Stimulated activated CD4-positive, alpha-beta T cell treated with anti-CD3 and anti-CD28 coated beads, TNF-alpha, amount 100 ng/mL, for 4 hours (primary cell): ENCODE measurements around the gene CASR.
"Not testable (repeated sequence)": the region's sequence is repeated elsewhere in the genome, so short reads cannot be mapped to it uniquely, and the experiment has no call there.

ENCODE experiments used
- DNase-seq, 3 experiments: peaks; one replicate each; pipeline ENCODE4 v3.0.0-alpha.2; 2020; ENCODE audit warnings: low read depth in 3 of 3

Gene CASR, protein sequence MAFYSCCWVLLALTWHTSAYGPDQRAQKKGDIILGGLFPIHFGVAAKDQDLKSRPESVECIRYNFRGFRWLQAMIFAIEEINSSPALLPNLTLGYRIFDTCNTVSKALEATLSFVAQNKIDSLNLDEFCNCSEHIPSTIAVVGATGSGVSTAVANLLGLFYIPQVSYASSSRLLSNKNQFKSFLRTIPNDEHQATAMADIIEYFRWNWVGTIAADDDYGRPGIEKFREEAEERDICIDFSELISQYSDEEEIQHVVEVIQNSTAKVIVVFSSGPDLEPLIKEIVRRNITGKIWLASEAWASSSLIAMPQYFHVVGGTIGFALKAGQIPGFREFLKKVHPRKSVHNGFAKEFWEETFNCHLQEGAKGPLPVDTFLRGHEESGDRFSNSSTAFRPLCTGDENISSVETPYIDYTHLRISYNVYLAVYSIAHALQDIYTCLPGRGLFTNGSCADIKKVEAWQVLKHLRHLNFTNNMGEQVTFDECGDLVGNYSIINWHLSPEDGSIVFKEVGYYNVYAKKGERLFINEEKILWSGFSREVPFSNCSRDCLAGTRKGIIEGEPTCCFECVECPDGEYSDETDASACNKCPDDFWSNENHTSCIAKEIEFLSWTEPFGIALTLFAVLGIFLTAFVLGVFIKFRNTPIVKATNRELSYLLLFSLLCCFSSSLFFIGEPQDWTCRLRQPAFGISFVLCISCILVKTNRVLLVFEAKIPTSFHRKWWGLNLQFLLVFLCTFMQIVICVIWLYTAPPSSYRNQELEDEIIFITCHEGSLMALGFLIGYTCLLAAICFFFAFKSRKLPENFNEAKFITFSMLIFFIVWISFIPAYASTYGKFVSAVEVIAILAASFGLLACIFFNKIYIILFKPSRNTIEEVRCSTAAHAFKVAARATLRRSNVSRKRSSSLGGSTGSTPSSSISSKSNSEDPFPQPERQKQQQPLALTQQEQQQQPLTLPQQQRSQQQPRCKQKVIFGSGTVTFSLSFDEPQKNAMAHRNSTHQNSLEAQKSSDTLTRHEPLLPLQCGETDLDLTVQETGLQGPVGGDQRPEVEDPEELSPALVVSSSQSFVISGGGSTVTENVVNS

DNA sequence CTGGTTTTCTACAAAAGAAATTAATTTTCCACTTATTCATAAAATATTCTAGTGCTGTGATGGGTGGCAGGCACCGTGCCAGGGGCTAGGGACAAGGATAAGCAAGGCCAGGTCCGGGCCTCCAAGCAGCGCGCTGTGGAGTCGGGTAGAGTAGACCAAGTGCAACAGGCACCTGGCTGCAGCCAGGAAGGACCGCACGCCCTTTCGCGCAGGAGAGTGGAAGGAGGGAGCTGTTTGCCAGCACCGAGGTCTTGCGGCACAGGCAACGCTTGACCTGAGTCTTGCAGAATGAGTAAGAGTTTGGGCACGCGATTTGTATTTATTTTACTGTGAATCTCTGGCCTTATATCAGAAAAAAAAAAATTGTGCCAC, at the start of gene CASR:
CASR (plus strand) TSS at position 148 of the 372 bp plus-strand sequence. CDS start 70,522 bp downstream, outside the sequence.
- no peak for DNase-seq

DNA sequence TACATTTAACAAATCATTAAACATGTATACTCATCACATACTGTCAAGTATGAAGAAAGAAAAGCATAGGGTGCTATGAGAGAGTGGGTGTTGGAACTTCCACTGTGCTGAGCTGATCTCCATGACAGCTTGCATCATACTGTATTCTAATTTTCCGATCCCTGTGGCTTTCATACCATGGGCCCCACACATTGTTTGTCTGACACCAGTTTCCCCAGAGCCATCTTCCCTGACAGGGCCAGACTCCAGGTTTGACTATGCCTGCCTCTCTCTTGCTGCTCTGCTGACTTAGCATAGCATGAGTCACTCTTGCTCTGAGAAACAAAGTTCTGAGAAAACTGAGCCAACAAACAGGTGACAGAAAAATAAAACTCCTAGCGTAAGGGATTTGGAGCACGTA, 37.0 kb upstream of the CASR start:
- no peak for DNase-seq

DNA sequence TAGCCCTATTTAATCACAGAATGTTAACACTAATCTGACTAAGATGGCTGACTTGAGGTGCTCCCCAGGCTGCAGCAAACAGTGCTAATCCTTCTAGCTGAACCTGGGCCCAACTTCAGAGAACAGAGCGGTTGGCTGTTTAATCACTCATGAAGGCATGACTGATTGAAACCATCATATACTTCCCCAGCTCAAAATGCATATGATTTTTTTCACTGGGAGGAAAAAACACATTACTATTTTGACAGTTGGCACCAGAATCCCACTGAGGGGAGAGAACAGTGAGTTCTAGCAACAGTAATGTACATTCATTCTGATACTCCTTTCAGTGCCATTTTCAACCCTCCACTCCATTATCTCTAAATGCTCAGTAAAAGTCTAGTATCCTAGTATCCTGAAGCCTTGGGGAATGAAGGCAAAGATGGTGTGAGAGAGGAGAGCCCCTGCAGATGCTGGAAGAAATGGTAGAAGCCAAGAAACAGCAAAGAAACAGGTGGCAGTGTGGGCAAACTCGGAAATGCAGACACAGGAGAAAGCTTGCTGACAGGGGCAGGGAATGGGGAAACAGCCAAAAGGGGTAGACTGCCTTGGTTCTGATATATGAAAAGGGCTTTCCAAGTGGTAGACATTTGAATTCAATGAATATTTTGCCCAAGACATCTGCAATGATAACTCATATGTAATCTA, 34.4 kb upstream of the CASR start:
- no peak for DNase-seq

DNA sequence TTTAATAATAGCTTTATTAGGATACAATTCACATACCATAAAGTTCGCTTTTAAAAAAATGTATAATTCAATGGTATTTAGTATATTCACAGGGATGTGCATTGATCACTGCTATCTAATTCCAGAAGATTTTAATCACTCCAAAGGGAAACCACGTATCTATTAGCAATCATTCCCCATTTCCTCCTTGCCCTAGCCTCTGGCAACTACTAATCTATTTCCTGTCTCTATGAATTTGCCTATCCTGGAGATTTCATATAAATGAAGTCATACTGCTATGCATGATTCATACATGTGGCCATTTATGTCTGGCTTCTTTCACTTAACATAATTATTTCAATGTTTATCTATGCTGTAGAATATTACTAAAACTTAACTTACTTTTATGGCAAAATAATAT, 32.0 kb upstream of the CASR start:
- no peak for DNase-seq

DNA sequence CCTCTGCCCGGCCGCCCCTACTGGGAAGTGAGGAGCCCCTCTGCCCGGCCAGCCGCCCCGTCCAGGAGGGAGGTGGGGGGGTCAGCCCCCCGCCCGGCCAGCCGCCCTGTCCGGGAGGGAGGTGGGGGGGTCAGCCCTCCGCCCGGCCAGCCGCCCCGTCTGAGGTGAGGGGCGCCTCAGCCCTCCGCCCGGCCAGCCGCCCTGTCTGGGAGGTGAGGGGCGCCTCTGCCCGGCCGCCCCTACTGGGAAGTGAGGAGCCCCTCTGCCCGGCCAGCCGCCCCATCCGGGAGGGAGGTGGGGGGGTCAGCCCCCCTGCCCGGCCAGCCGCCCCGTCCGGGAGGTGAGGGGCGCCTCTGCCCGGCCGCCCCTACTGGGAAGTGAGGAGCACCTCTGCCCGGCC, 18.5 kb upstream of the CASR start:
- not testable (repeated sequence) for DNase-seq

DNA sequence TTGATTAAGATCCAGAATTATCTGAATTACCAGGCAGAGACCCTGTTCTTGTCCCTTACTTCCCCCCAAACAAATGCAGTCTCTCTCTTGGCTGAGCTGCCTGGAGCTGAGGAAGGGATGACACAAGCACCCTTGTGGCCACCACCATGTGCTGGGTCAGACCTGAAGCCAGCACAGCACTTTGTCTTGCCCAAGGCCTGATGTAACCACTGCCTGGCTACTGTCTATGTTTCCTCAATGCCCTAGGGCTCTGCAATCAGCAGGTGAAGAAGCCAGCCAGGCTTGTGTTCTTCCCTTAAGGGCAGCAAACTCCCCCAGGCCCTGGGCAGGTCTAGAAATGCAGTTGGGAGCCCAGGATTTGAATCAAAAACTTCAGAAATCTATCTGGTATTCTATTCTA, 15.8 kb upstream of the CASR start:
- no peak for DNase-seq

DNA sequence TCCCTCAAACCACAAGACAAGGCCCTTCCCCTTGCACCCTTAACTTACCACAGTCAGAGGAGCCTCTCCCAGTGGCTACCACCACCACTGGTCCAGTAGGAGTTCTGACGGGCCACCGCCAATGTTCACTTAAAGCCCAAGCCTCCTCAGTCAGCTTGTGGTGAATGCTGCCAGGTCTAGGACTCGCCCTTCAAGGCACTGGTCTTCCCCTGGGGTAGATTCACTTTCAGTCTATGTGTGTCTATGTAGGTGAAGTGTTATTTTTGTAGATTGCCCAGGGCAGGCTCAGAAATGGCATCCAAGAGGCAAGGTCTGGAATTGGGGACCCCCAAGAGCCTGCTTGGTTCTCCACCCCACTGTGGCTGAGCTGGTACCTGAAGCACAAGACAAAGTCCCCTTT, 15.4 kb upstream of the CASR start:
- no peak for DNase-seq

DNA sequence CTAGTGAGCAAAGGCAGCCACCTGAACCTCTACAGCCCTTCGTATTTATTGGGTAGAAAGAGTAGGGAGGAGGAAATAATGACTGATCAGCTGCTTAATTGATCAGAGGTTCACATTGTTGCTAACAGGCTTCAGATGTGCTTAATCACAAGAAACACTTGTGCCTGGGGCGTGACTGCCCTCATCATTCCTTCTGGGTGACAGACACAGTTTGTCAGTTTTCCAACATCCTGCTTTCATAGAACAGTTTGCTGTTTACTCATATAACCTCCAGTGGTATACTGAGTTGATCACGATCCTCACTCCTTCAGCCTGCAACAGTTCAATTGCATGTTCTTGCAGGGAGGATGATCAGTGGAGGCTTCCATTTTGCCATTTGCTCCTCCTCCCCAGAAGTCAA, 13.6 kb upstream of the CASR start:
- no peak for DNase-seq

DNA sequence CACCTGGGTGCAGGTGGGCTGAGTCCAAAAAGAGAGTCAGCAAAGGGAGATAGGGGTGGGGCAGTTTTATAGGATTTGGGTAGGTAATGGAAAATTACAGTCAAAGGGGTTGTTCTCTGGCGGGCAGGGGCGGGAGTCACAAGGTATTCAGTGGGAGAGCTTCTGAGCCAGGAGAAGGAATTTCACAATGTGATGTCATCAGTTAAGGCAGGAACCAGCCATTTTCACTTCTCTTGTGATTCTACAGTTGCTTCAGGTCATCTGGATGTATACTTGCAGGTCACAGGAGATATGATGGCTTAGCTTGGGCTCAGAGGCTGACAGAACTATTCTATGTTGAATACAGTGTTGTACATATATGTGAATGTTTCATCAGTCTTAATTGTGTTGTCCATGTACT, 12.1 kb upstream of the CASR start:
- DNase-seq, result not testable (repeated sequence)

DNA sequence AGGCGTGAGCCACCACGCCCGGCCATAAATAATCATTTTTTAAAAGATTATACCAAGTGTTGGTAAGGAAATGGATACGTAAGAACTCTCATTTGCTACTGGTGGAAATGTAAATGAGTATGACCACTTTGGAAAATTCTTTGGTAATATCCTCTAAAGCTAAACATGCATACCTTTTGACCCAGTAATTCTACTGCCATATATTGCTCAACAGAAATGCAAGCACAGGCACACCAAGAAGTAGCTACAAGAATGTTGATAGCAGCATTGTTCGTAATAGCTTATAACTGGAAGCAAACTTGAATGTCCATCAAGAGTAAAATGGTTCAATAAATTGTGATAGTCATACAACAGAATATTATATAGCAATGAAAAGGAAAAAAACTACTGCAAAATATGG, 4.8 kb upstream of the CASR start:
- DNase-seq, result no peak

DNA sequence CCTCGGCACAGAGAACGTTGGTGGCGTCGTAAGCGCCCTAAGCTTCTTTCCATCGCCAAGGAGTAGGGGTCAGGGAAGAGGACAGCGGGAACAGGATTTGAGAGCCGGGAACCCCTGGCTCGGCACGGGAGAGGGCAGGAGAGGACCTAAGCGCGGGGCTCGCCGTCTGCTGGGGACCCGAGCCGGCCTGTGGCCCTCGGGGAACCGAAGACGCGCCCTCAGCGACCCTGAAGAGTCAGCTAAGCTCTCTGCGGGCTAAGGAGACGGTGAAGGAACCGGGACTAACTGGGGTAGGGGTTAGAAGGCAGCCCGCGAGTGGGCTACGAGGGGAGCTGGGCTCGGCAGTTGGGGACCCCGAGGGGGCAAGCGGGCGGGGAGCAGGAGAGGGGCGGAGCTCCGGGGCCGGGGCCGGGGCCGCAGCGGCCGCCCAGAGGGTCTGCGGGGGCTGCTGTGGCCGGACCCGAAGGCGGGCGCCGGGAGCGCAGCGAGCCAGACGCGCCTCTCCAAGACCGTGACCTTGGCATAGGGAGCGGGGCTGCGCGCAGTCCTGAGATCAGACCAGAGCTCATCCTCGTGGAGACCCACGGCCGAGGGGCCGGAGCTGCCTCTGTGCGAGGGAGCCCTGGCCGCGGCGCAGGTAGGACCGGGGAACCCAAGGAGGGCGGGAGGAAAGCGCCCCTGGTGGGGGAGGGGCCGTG, 574 bp downstream of the CASR start:
- no peak for DNase-seq

DNA sequence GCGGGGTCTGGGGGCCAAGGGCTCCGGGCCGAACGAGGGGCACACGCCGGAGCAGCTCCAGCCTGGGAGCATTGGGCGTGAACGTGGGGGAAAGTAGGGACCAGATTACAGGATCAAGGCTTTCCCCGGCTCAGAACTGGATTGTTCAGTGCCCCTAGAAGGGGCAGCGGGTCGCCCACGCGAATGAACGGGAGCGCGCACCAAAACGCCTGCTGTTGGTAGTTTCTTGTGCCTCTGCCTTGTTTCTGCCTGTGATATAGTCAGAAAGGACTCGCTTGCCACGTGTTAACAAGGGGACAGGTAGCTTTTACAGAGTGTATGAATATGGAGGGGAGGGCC, 1.1 kb downstream of the CASR start:
- no peak for DNase-seq

DNA sequence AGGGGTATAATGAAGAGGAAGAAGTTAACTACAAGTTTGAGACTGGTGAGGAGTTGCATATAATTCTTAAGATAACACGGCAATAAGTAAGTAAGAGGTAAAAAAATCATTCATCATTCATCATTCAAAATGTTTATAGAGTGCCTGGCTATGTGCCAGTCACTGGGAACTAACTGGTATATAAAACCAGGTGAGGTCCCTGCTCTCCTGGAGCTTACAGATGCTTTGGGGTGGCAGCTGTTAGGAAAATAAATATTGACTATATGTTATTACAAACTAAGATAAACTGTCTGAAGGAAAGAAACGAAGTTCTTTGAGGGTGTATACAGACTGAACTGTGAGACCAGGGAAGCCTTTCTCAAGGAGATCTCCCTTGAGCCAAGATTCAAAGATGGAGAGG, 2.9 kb downstream of the CASR start:
- DNase-seq, result no peak

DNA sequence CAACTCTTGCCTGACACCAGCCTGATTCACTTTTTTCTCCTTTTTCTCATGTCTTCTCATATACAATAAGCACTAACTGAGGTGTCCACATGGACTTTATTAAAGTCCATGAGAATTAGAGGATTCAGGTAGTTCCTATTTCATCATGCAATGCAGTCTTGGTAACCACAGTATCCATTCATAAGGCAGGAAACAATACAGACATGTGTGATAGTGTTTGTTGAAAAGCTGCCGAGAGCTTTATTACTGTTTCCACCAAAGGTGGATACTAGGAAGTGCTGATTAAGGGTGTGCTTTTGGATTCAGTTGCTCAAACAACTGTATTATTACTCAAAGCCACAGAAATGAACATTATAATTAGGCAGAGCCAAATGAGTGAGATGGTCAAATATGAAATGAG, 5.3 kb downstream of the CASR start:
- no peak for DNase-seq

DNA sequence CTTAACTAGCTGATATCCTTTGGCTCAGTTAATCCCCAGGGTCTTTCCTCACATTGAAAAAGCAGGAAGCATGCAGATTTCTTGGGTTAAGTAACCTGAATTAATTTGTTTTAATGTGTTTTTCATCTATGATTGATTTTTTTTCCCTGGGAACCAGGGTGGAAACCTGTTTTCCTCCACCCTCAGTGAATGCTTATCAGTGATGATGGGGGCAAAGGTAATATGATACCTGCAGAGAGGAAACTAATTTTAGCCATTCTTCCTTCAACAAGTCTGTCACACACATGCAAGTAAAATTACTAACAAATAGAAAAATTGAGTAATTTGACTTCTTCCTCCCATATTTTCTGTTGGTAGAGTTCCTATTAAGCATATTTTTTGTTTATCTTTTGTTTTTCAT, 5.9 kb downstream of the CASR start:
- no peak for DNase-seq

DNA sequence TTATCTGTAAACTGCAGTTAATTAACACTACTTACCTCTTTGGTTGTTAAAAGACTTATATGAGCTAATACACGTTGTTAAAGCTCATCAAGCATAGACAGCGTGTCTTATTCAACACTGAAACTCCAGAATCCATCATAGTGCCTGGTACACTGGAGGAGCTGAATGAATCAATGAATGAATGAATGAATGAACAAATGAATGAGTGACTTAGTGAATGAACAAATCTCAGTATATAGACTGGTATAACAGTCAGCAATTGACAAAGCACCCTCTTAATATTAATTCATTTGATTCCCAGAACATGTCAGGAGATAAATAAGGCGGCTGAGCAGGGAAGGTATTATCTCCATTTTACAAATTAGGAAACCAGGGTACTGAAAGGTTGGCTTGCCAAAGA, 7.1 kb downstream of the CASR start:
- no peak for DNase-seq

DNA sequence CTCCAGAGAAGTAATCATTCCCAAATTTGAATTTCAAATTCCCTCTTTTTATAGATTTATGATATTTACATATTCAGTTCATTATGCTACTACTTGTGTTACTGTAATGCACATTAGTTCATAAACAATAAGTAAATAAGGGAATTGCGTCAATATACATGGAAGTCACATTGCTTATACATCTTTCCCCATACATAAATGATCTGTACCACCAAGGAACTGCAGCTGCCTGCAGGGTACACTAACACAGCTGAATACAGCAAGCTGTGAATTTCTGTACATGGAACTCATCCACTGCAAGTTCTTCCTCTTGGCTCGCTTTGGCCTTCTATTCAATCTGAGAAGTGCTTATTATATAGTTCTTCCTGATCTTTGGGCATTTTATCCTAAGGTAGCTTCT, 15.5 kb downstream of the CASR start:
- no peak for DNase-seq

DNA sequence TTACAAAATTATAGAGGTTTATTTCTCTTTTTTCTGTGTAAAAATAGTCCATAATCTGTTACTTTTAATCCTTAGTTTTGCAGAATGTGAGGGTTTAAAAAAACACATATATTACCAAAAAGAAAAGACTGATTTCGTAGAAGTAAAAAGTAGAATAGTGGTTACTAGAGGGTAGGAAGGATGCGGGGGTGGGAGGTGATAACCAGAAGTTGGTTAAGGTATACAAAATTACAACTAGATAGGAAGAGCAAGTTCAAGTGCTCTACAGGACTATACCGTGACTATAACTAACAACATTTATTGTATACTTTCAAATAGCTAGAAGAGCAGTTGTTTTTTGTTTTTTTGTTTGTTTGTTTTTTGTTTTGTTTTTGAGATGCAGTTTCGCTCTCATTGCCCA, 16.1 kb downstream of the CASR start:
- DNase-seq, result no peak

DNA sequence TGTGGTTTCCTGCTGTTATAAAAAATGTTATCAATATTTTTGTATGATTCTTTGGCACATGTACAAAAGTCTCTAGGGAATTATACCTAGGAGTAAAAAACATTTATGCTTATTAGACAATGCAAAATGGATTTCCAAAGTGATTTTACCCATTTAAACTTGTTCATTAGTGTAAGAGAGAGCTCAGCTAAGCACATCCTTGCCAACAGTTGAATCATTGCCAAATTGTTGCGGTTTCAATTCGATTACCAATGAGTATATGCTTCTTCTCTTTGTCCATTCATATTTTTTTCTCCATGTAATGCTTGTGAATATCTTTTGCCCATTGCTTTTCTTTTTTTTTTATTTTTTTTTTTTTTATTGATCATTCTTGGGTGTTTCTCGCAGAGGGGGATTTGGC, 17.2 kb downstream of the CASR start:
- DNase-seq, result no peak

DNA sequence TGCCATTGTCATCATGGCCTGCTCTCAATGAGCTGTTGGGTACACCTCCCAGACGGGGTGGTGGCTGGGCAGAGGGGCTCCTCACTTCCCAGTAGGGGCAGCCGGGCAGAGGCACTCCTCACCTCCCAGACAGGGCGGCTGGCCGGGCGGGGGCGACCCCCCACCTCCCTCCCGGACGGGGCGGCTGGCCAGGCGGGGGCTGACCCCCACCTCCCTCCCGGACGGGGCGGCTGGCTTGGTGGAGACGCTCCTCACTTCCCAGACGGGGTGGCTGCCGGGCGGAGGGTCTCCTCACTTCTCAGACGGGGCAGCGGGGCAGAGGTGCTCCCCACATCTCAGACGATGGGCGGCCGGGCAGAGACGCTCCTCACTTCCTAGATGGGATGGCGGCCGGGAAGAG, 18.0 kb downstream of the CASR start:
- not testable (repeated sequence) for DNase-seq

DNA sequence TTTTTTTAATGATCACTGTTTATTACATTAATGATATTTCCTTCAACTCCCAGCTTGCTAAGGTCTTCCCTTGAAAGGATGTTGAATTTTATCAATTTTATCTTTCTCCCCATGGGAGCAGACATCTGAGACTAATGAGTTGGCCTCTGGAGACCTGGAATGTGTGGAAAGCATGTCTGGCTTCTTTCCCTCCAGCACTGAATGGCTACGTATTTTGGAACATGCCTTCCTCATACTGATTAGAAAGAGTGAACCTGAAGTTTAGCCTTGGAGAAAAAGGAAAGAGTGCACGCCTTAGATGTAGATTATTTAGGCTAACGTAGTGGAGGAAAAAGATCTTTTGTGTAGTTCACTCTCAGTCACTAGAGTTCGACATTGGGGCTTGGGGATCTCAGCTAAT, 25.1 kb downstream of the CASR start:
- DNase-seq, result no peak

DNA sequence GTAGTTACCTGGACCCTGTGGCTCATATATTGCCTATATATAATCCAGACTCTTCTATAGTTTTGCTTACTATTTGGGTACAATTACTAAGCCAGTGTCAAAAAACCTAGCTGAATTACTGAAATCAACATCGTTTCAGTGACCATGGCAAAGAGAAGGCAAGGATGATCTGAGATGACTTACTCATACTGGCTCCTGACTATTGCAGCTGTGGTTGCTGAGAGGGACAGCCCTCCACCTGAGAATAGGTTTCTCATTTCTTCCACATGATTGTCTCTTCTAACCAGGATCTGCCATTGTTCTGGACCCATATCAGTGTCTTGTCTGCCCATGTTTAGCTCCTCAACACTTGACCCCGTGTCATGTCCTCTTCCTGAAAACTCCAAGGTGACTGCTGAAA, 30.2 kb downstream of the CASR start:
- no peak for DNase-seq
